ENCODE data around the gene ACACB.

GRCh38 chr12:109166371-109166770, 50.0 kb downstream of the ACACB start:
- TF ChIP-seq, protein P1, sequence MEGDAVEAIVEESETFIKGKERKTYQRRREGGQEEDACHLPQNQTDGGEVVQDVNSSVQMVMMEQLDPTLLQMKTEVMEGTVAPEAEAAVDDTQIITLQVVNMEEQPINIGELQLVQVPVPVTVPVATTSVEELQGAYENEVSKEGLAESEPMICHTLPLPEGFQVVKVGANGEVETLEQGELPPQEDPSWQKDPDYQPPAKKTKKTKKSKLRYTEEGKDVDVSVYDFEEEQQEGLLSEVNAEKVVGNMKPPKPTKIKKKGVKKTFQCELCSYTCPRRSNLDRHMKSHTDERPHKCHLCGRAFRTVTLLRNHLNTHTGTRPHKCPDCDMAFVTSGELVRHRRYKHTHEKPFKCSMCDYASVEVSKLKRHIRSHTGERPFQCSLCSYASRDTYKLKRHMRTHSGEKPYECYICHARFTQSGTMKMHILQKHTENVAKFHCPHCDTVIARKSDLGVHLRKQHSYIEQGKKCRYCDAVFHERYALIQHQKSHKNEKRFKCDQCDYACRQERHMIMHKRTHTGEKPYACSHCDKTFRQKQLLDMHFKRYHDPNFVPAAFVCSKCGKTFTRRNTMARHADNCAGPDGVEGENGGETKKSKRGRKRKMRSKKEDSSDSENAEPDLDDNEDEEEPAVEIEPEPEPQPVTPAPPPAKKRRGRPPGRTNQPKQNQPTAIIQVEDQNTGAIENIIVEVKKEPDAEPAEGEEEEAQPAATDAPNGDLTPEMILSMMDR (conservative IDR thresholded peaks at IDR 0.05; ENCODE audit: low read depth, low read length): no peak
- no peak for TF ChIP-seq EZH2phosphoT487 (IDR thresholded peaks at IDR 0.05; ENCODE audit: borderline replicate concordance, low read length)
